Progenitor cell of endocrine pancreas (in vitro differentiated cells): ENCODE measurements around the gene SETMAR. TPM values are rescaled to one million over a fixed set of nuclear protein-coding genes. Genes with fewer than 3 reads are reported as not detected.

Experiments used
- DNase-seq: peaks from one replicate; pipeline ENCODE4 v3.0.0; 2021; ENCODE audit warnings: low spot score; ENCODE audit not compliant: unreplicated experiment
- H3K27ac Mint-ChIP-seq: 2 replicates; pipeline ENCODE4 v1.8.0; 2021; ENCODE audit warnings: mild to moderate bottlenecking, moderate library complexity, mixed read lengths
- H3K27me3 Mint-ChIP-seq: 2 replicates; pipeline ENCODE4 v1.8.0; 2021; ENCODE audit warnings: mixed read lengths
- H3K36me3 Mint-ChIP-seq: 2 replicates; pipeline ENCODE4 v1.8.0; 2022; ENCODE audit warnings: mixed read lengths; ENCODE audit not compliant: insufficient read depth
- H3K4me1 Mint-ChIP-seq: 2 replicates; pipeline ENCODE4 v1.8.0; 2021; ENCODE audit warnings: low read depth, mixed read lengths
- H3K4me3 Mint-ChIP-seq: 2 replicates; pipeline ENCODE4 v1.8.0; 2021; ENCODE audit warnings: low read depth, mild to moderate bottlenecking, moderate library complexity, mixed read lengths
- H3K9me3 Mint-ChIP-seq: 2 replicates; pipeline ENCODE4 v1.8.0; 2021; ENCODE audit warnings: low read depth, mixed read lengths
- total RNA-seq: library from RNA; stranded (reverse); gene quantifications from 2 replicates; pipeline ENCODE4 v1.2.1, GENCODE V29; 2021
- TF ChIP-seq, protein P1 (sequence below): fragments of 200-600 bp; sonication (generic); IDR thresholded peaks from one replicate; pipeline ENCODE4 v1.5.0; 2021; ENCODE audit warnings: antibody characterized with exemption, mild to moderate bottlenecking; ENCODE audit not compliant: unreplicated experiment

Gene SETMAR
- total RNA-seq, 1 donor from 2014 or later, result 40.6 TPM

DNA sequence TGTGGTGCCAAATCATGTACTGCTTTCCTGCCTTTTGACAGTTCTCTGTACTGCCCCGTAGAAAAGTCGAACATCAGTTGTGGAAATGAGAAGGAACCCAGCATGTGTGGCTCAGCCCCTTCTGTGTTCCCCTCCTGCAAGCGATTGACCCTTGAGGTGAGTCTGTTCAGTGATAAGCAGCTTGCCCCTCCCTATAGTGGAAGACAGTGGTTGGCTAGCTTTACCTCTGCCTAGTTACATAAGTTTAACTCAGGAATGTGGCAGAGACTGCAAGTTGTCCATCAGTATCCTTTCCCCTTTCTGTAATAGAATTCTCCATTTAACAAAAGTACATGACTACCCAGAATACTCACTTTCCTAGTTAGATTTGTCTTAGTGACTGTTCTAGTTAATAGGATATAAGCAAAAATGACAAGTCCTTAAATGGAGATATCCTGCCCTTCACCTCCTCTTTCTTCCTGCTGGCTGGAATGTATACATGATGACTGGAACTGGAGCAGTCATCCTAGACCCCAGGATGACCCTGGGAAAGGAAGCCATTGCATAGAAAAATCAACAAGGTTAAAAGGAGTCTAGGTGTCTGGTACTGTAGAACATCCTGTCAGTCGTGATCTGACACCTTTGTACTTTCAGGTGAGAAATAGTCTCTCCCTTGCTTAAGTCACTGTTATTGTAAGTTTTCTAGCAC is 10.6 kb downstream of the SETMAR start:
- Mint-ChIP-seq H3K9me3 (peaks cover 7% of the 10 kb centered on the region), H3K4me3 (no peak overlapping the region), H3K36me3 (peaks cover 55% of the 10 kb centered on the region), H3K27me3 (no peaks in the 10 kb centered on the region), H3K27ac (no peak overlapping the region), H3K4me1 (peaks cover 19% of the 10 kb centered on the region)
- TF ChIP-seq, protein P1, sequence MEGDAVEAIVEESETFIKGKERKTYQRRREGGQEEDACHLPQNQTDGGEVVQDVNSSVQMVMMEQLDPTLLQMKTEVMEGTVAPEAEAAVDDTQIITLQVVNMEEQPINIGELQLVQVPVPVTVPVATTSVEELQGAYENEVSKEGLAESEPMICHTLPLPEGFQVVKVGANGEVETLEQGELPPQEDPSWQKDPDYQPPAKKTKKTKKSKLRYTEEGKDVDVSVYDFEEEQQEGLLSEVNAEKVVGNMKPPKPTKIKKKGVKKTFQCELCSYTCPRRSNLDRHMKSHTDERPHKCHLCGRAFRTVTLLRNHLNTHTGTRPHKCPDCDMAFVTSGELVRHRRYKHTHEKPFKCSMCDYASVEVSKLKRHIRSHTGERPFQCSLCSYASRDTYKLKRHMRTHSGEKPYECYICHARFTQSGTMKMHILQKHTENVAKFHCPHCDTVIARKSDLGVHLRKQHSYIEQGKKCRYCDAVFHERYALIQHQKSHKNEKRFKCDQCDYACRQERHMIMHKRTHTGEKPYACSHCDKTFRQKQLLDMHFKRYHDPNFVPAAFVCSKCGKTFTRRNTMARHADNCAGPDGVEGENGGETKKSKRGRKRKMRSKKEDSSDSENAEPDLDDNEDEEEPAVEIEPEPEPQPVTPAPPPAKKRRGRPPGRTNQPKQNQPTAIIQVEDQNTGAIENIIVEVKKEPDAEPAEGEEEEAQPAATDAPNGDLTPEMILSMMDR, result no peak
- no peak for DNase-seq

DNA sequence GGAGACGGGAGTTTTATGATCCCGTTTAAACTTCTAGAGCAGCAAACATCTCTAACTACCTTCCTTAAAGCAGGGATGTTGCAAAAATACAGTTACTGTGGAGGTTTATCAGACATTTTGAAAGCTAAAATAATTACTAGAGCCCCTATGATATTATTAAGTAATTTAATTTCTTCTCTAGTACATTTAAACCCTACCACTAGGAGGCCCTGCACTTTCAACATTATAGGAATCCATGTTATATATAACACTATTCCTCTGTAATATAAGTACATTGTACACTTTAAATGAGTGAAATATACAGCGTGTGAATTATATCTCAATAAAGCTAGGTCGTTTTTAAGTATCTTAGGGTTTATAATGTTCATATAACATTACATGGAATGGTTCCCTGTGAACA is 11.5 kb downstream of the SETMAR start:
- Mint-ChIP-seq H3K9me3 (peaks cover 7% of the 10 kb centered on the region), H3K4me1 (peaks cover 11% of the 10 kb centered on the region), H3K27ac (no peak overlapping the region), H3K4me3 (no peak overlapping the region), H3K36me3 (peaks cover 55% of the 10 kb centered on the region), H3K27me3 (no peaks in the 10 kb centered on the region)
- TF ChIP-seq, protein P1, result peak; percentile 28
- no peak for DNase-seq

DNA sequence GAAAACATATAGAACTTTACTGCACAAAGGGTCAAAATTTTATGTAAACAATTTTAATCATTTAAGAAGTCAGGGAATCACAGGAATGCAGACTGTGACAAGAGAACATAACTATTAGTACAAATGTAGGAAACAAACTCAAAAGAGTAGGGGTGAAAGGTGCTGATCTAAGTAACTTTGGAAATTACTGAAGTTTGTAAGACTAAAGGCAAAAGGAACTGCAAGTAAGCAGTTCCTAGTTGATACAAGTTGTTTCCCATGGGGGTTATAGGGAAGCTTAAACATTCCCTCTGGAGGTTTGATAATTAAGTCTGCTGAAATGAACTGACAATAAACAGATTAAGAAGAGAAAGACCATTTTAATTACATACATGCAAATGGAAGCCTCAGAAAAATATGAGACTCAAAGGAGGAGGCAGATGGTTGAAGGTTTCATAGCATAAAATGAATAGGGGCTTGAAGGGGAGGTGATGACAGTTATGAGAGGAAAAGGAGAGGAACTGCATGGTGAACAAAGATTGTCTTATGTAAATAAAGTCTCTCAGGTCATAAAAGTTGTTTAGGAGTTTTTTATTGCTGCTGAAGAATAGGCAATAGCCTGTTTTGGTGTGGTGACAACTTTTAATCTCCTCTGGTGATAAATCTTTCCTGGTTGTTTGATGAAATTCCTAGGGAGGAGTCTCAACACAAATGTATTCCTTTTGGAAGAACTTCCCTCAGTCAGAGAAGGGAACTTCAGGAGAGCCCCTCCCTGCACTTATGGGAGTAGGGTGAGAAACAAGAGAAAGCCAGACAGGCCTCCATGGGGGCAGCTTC is 17.1 kb downstream of the SETMAR start:
- H3K27ac Mint-ChIP-seq, result no peak overlapping the region
- H3K27me3 Mint-ChIP-seq, result no peaks in the 10 kb centered on the region
- H3K4me3 Mint-ChIP-seq, result no peak overlapping the region
- no peak for DNase-seq
- peaks cover 13% of the 10 kb centered on the region for H3K4me1 Mint-ChIP-seq
- H3K36me3 Mint-ChIP-seq, result peaks cover 24% of the 10 kb centered on the region
- TF ChIP-seq, protein P1, result no peak
- peaks cover 4% of the 10 kb centered on the region for H3K9me3 Mint-ChIP-seq

DNA sequence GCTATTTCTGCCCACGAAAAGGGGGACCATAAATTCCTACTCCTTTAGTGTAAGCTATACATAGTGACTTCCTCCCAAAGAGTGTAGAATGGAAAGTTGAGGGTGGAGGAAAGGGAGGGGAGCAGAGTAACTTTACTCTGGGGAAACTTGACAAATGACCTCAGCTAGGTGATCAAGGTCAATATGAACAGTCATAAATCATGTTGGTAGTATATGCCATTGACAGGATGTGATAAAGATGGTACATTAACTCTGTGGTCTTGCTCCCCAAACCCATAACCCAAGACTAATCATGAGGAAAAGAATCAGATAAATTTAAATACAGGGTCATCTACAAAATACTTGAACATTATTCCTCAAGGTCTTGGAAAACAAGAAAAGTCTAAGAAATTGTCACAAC is 18.6 kb downstream of the SETMAR start:
- DNase-seq, result no peak
- no peak overlapping the region for H3K27ac Mint-ChIP-seq
- TF ChIP-seq, protein P1, result no peak
- no peaks in the 10 kb centered on the region for H3K9me3 Mint-ChIP-seq
- peaks cover 13% of the 10 kb centered on the region for H3K4me1 Mint-ChIP-seq
- H3K4me3 Mint-ChIP-seq, result no peak overlapping the region
- no peaks in the 10 kb centered on the region for H3K27me3 Mint-ChIP-seq
- H3K36me3 Mint-ChIP-seq, result peaks cover 15% of the 10 kb centered on the region

DNA sequence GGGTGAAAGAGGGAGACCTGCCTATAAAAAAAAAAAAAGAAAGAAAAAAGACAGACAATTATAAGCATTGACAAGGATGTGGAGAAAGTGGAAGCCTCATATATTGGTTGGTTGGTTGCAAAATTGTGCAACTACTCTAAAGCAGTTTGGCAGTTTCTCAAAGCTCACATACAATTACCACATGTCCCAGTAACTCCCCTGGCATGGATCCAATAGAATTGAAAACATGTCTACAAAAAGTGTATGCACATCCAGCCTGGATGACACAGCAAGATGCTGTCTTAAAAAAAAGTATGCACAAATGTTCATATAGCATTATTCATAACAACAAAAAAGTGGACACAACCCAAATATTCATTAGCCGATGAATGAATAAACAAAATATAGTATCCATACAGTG is 19.5 kb downstream of the SETMAR start:
- no peaks in the 10 kb centered on the region for H3K27me3 Mint-ChIP-seq
- no peak overlapping the region for H3K27ac Mint-ChIP-seq
- peaks cover 13% of the 10 kb centered on the region for H3K4me1 Mint-ChIP-seq
- H3K4me3 Mint-ChIP-seq, result no peak overlapping the region
- H3K9me3 Mint-ChIP-seq, result peaks cover 3% of the 10 kb centered on the region
- no peak for DNase-seq
- peaks cover 14% of the 10 kb centered on the region for H3K36me3 Mint-ChIP-seq
- TF ChIP-seq, protein P1, result no peak
